Lower lobe of right lung (tissue), 2 donors: ENCODE results near the gene CAMSAP1. TPM values are rescaled to one million over a fixed set of nuclear protein-coding genes. Genes with fewer than 3 reads are reported as not detected.

Source experiments
- ATAC-seq, 2 donors: fragments of 200-7000 bp; cut with Tn5 transposase; one replicate each; pipeline ENCODE4 v1.9.1; 2020 to 2022; ENCODE audit warnings: mild to moderate bottlenecking in 2 of 2, moderate library complexity in 2 of 2
- DNase-seq: peaks from one replicate; pipeline ENCODE4 v3.0.0-alpha.2; 2020
- H3K27ac ChIP-seq: fragments of 200-600 bp; one replicate; pipeline ENCODE4 v1.8.0; 2022
- H3K27me3 ChIP-seq: fragments of 200-600 bp; one replicate; pipeline ENCODE4 v1.8.0; 2022; ENCODE audit warnings: low read depth
- H3K36me3 ChIP-seq: fragments of 200-600 bp; one replicate; pipeline ENCODE4 v1.8.0; 2022; ENCODE audit warnings: mild to moderate bottlenecking
- H3K4me1 ChIP-seq: fragments of 200-600 bp; one replicate; pipeline ENCODE4 v1.8.0; 2022
- H3K4me3 ChIP-seq: fragments of 200-600 bp; one replicate; pipeline ENCODE4 v1.8.0; 2022; ENCODE audit warnings: mild to moderate bottlenecking
- H3K9me3 ChIP-seq: fragments of 200-600 bp; one replicate; pipeline ENCODE4 v1.8.0; 2022
- CTCF ChIP-seq: fragments of 200-600 bp; IDR thresholded peaks from one replicate; pipeline ENCODE4 v1.8.0; 2022; ENCODE audit warnings: antibody characterized with exemption, mild to moderate bottlenecking
- intact Hi-C: fragments of 100-400 bp; cut with DNase I; formaldehyde crosslinking; loops from one replicate; pipeline ENCODE4 v1.11.0; 2022
- total RNA-seq: library from RNA; stranded (reverse); fragmentation: NEBNext Ultra II Directional; extraction: Animal tissue kit (Norgen Biotek cat#: 25700); gene quantifications from one replicate; pipeline ENCODE4 v1.2.1, GENCODE V29; 2021
- donor health status: DM: no; HTN: yes; CAD: no; lungs with severe emphysema.

Gene CAMSAP1
- total RNA-seq, 1 donor from 2014 or later: 34.4 TPM

GRCh38 chr9:135764731-135765130 lies 142.6 kb downstream of the CAMSAP1 start:
- no peaks in the 10 kb centered on the region for H3K4me1 ChIP-seq
- ATAC-seq: no peak
- no peaks in the 10 kb centered on the region for H3K27me3 ChIP-seq
- no peak for TF ChIP-seq CTCF
- H3K4me3 ChIP-seq: no peak overlapping the region
- no peaks in the 10 kb centered on the region for H3K9me3 ChIP-seq
- H3K36me3 ChIP-seq: no peaks in the 10 kb centered on the region
- H3K27ac ChIP-seq: no peak overlapping the region
- intact Hi-C loops: no loop called here
- no peak for DNase-seq

- no peaks in the 10 kb centered on the region for H3K9me3 ChIP-seq
- no peak for TF ChIP-seq CTCF
- no peak for ATAC-seq
- DNase-seq: no peak
- H3K27me3 ChIP-seq: no peaks in the 10 kb centered on the region
- H3K27ac ChIP-seq: no peak overlapping the region
- H3K36me3 ChIP-seq: no peaks in the 10 kb centered on the region
- H3K4me1 ChIP-seq: no peaks in the 10 kb centered on the region
- intact Hi-C loops: no loop called here
- no peak overlapping the region for H3K4me3 ChIP-seq
Observed at GRCh38 chr9:135763716-135764446, 143.5 kb downstream of the CAMSAP1 start.

- H3K9me3 ChIP-seq: no peaks in the 10 kb centered on the region
Observed at GRCh38 chr9:135762921-135763320, 144.4 kb downstream of the CAMSAP1 start.

GRCh38 chr9:135761845-135762168 lies 145.5 kb downstream of the CAMSAP1 start:
- no peak for ATAC-seq
- Histone ChIP-seq H3K9me3 (no peaks in the 10 kb centered on the region), H3K4me1 (no peaks in the 10 kb centered on the region), H3K36me3 (no peaks in the 10 kb centered on the region), H3K4me3 (no peak overlapping the region), H3K27me3 (no peaks in the 10 kb centered on the region), H3K27ac (no peak overlapping the region)
- no peak for DNase-seq
- TF ChIP-seq CTCF: no peak
- intact Hi-C loops: no loop called here

More at GRCh38 chr9:135762921-135763320, 144.4 kb downstream of the CAMSAP1 start:
- intact Hi-C loops: no loop called here
- Histone ChIP-seq H3K36me3 (no peaks in the 10 kb centered on the region), H3K27ac (no peak overlapping the region), H3K27me3 (no peaks in the 10 kb centered on the region), H3K4me3 (no peak overlapping the region), H3K4me1 (no peaks in the 10 kb centered on the region)
- no peak for TF ChIP-seq CTCF
- DNase-seq (no peak), ATAC-seq (no peak)

GRCh38 chr9:135761150-135761844 lies 146.0 kb downstream of the CAMSAP1 start:
- TF ChIP-seq CTCF: no peak
- no peak for DNase-seq

More at GRCh38 chr9:135761150-135761844, 146.0 kb downstream of the CAMSAP1 start:
- no peaks in the 10 kb centered on the region for H3K27me3 ChIP-seq
- H3K4me3 ChIP-seq: no peak overlapping the region
- intact Hi-C loops: no loop called here
- no peaks in the 10 kb centered on the region for H3K4me1 ChIP-seq
- no peaks in the 10 kb centered on the region for H3K9me3 ChIP-seq
- ATAC-seq: no peak
- no peak overlapping the region for H3K27ac ChIP-seq
- no peaks in the 10 kb centered on the region for H3K36me3 ChIP-seq
